ENCODE data around the gene PSMB4.

GRCh38 chr1:151428068-151428467, 28.7 kb downstream of the PSMB4 start:
- TF ChIP-seq CTCF (IDR thresholded peaks at IDR 0.05; ENCODE audit: low read depth, low read length): no peak
- no peak for TF ChIP-seq EZH2phosphoT487 (IDR thresholded peaks at IDR 0.05; ENCODE audit: low read depth)

All from OCI-LY3 (cell line).